Lung (tissue), 12 donors: ENCODE data around the gene ATF2. TPM values are rescaled to one million over a fixed set of nuclear protein-coding genes. Genes with fewer than 3 reads are reported as not detected.

Experiments used
- ATAC-seq: fragments of 200-7000 bp; cut with Tn5 transposase; one replicate; pipeline ENCODE4 v1.9.1; 2020; ENCODE audit warnings: moderate number of reproducible peaks; ENCODE audit not compliant: insufficient read depth, low FRiP score
- DNase-seq, 3 donors: peaks; one replicate each; pipeline ENCODE4 v3.0.0-alpha.2; 2013 to 2017
- H3K27ac ChIP-seq, 2 donors: one replicate each; pipeline ENCODE4 v1.5.1; 2013; ENCODE audit warnings: mild to moderate bottlenecking in 2 of 2, moderate library complexity in 2 of 2, control low read depth in 1 of 2, inconsistent platforms in 1 of 2, low read depth in 1 of 2, low read length in 1 of 2
- H3K27me3 ChIP-seq, 3 donors: one replicate each; pipeline ENCODE4 v1.5.1; 2013; ENCODE audit warnings: low read length in 2 of 3; ENCODE audit not compliant: control insufficient read depth in 3 of 3, insufficient read depth in 3 of 3
- H3K36me3 ChIP-seq, 4 donors: one replicate each; pipeline ENCODE4 v1.5.1; 2013; ENCODE audit warnings: low read length in 4 of 4, mild to moderate bottlenecking in 1 of 4, moderate library complexity in 1 of 4; ENCODE audit not compliant: control insufficient read depth in 4 of 4, insufficient read depth in 4 of 4
- H3K4me1 ChIP-seq, 5 donors: one replicate each; pipeline ENCODE4 v1.5.1; 2013; ENCODE audit warnings: low read length in 5 of 5, mild to moderate bottlenecking in 2 of 5, moderate library complexity in 1 of 5; ENCODE audit not compliant: control insufficient read depth in 5 of 5, insufficient read depth in 5 of 5
- H3K4me3 ChIP-seq: one replicate; pipeline ENCODE4 v1.5.1; 2013; ENCODE audit warnings: mild to moderate bottlenecking, control low read depth, moderate library complexity
- H3K9ac ChIP-seq, 2 donors: one replicate each; pipeline ENCODE4 v1.5.1; 2013; ENCODE audit warnings: low read length in 2 of 2, control low read depth in 1 of 2; ENCODE audit not compliant: insufficient read depth in 1 of 2
- H3K9me3 ChIP-seq, 4 donors: one replicate each; pipeline ENCODE4 v1.5.1; 2013; ENCODE audit warnings: low read length in 3 of 4, mild to moderate bottlenecking in 1 of 4, moderate library complexity in 1 of 4; ENCODE audit not compliant: control insufficient read depth in 4 of 4, insufficient read depth in 3 of 4
- WGBS, 2 donors: extraction: QIAGEN DNeasy Blood & Tissue Kit; methylation state at CpG; one replicate each; pipeline ENCODE4 v1.1.7; 2013; 5-methylcytosine and 5-hydroxymethylcytosine counted together
- polyA plus RNA-seq, 2 donors: library from polyadenylated mRNA; stranded (reverse); fragments of 200-250 nt; gene quantifications; one replicate each; pipeline ENCODE4 v1.2.1, GENCODE V29; 2013
- total RNA-seq, 2 donors: library from RNA; depleted of rRNA in 1 of 2; stranded (reverse); fragments of >200 nt in 1 of 2; gene quantifications; one replicate each; pipeline ENCODE4 v1.2.1, GENCODE V29; 2014 to 2021
- TF ChIP-seq, protein P1 (sequence below): IDR thresholded peaks from 2 replicates; pipeline ENCODE4 v1.5.1; 2012; ENCODE audit warnings: mild to moderate bottlenecking; ENCODE audit errors: control extremely low read depth, extremely low read depth
- donor health status: control.
- donor health status: control.
- donor health status: Bipolar disorder and iron deficiency.
- donor health status: healthy.
- donor health status: DM: yes; HTN: yes; CAD: no.

ATF2 gene
- total and polyA plus RNA-seq, 4 donors: 16.3 to 92.7 (median 30.2) TPM

DNA sequence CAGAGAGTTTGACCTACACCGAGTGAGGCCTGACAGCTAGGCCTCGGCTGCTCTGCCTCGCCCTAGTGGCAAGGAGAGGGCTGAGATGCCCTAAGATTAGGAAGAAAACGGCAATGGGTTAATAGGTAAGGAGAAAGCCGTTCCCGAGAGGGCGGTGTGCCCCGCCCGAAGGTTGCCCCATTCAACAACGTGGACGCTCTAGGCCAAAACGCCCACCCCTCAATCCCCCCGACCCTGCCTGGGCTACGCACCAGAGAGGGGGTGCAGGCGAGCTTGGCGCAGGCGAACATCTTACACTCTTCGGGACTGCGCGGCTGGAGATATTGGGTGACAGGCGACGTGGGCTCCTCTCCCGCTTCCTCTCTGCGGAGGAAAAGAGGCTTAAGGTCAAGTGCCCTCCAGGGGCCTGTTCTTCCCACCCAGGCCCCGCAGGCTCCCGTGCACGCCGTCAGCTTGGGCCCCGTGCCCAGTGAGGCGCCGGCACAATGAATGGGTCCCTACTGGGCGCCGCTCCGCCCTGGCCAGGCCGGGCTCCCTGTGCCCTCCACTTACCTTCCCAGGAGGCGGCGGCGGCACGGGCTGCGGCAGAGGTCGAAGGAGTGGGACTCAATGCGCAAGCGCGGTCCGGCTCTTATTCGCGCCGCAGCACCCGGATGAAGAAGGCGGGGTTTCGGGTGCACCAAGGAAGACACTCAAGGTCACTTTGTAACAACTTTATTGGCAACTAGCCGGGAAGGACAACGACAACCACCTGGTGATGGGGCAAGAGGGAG is 13.3 kb upstream of the ATF2 start, which contains the start of gene ATP5MC3:
Gene ATP5MC3, minus strand, starts transcription at position 607 of the 773 bp plus-strand sequence. Its CDS starts 317 bp downstream, at position 290.
- Histone ChIP-seq H3K9ac (peak within 1 kb of the TSS; percentile 88 to 90), H3K27me3 (no peaks in the 10 kb centered on the region), H3K36me3 (peaks cover 4 to 18% (median 17%) of the 10 kb centered on the region in 4 donors), H3K4me3 (peak within 1 kb of the TSS; percentile 83), H3K27ac (peak within 1 kb of the TSS; percentile 93 to 94), H3K9me3 (no peaks in the 10 kb centered on the region), H3K4me1 (peaks cover 0 to 13% (median 0%) of the 10 kb centered on the region in 5 donors)
- DNase-seq: peak; percentile 92 to 95 (median 95)
- peak; percentile 94 for ATAC-seq
- TF ChIP-seq, protein P1, sequence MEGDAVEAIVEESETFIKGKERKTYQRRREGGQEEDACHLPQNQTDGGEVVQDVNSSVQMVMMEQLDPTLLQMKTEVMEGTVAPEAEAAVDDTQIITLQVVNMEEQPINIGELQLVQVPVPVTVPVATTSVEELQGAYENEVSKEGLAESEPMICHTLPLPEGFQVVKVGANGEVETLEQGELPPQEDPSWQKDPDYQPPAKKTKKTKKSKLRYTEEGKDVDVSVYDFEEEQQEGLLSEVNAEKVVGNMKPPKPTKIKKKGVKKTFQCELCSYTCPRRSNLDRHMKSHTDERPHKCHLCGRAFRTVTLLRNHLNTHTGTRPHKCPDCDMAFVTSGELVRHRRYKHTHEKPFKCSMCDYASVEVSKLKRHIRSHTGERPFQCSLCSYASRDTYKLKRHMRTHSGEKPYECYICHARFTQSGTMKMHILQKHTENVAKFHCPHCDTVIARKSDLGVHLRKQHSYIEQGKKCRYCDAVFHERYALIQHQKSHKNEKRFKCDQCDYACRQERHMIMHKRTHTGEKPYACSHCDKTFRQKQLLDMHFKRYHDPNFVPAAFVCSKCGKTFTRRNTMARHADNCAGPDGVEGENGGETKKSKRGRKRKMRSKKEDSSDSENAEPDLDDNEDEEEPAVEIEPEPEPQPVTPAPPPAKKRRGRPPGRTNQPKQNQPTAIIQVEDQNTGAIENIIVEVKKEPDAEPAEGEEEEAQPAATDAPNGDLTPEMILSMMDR: no peak
- WGBS, 2 donors: 1% methylated on average over 53 of the region's 53 CpGs

DNA sequence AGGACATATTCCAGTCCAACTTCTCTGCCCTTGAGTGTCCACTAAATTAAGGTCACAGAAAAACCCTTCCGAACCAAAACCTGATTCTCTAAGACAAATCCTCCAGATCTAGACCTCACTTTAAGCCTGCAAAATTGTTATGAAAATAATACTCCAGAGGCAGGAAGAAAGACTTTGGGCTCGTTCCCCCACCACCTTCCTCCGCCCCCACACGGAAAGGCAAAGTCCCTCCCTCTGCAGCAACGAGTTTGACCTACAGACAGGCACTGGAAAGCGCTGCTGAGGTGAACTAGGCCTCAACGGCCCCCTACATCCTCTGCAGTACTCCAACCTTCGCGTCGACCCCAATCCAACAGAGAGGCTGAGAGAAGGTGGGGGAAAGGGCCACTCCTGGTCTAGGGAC is 12.7 kb upstream of the ATF2 start:
- Histone ChIP-seq H3K27ac (peak overlapping the region; percentile 93 to 94), H3K4me3 (peak overlapping the region; percentile 83), H3K9ac (peak overlapping the region; percentile 88 to 90), H3K36me3 (peaks cover 4 to 18% (median 17%) of the 10 kb centered on the region in 4 donors), H3K9me3 (no peaks in the 10 kb centered on the region), H3K27me3 (no peaks in the 10 kb centered on the region), H3K4me1 (peaks cover 0 to 13% (median 0%) of the 10 kb centered on the region in 5 donors)
- TF ChIP-seq, protein P1: no peak
- 6 to 8% methylated on average over 10 of the region's 10 CpGs for WGBS, 2 donors
- DNase-seq (peak; percentile 33 to 69 (median 58)), ATAC-seq (peak; percentile 78)

GRCh38 chr2:175176624-175177023 is 8.6 kb upstream of the ATF2 start:
- Histone ChIP-seq H3K27ac (no peak overlapping the region), H3K27me3 (no peaks in the 10 kb centered on the region), H3K9ac (no peak overlapping the region), H3K36me3 (peaks cover 6 to 19% (median 18%) of the 10 kb centered on the region in 4 donors), H3K4me3 (no peak overlapping the region), H3K4me1 (peaks cover 0 to 8% (median 1%) of the 10 kb centered on the region in 5 donors), H3K9me3 (no peaks in the 10 kb centered on the region)
- no peak for DNase-seq
- 65 to 68% methylated on average over 5 of the region's 5 CpGs for WGBS, 2 donors
- no peak for ATAC-seq
- TF ChIP-seq, protein P1: no peak
